Measurements from ENCODE around the gene IL1RAP.

Gene IL1RAP

DNA sequence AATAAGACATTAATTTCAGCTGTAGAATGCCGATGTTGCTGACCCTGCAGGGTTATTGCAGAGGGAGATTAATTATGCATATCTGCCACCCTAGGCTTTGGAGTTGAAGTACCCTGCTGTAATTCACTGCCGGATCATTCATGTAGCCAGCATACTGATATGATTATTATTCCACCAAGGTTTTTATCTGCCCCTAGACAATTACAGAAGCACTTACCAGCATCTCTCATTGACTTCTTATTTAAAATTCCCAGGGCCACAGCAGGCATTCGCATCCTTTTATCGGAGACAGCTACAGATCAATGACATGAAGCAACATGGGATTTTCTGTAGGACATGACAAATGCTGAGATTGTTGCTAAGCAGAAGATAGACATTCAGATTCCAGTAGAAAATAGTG is 31.3 kb downstream of the IL1RAP start:
- no peak for DNase-seq

DNA sequence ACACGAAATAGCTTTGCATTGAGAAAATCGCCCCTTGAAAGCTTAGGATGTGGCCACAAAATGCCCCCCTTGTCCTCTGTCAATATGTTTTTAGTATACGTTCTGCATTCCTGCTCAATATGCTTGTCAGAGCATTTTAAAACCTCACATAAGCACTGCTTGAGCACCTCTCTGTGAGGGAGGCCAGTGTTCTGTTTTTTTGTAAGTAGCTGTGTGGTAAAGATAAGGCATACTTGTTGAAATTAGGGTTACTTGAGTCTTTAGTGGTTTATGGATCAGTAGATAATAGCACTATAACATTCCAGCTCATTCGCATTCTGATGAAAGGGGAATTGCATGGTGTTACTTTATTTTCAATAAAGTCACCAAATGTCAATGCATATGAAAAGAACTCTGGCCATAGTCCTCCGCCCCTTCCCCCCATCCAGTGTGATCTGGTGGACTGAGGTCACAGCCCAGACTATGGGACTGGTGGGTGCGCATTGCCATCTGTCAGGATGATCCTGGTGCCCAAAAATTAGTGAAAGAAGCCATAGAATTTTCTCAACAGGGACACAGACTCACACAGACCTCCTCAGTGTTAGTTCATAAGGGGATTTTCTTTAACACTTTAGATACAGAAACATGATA is 33.1 kb downstream of the IL1RAP start:
- DNase-seq = no peak

DNA sequence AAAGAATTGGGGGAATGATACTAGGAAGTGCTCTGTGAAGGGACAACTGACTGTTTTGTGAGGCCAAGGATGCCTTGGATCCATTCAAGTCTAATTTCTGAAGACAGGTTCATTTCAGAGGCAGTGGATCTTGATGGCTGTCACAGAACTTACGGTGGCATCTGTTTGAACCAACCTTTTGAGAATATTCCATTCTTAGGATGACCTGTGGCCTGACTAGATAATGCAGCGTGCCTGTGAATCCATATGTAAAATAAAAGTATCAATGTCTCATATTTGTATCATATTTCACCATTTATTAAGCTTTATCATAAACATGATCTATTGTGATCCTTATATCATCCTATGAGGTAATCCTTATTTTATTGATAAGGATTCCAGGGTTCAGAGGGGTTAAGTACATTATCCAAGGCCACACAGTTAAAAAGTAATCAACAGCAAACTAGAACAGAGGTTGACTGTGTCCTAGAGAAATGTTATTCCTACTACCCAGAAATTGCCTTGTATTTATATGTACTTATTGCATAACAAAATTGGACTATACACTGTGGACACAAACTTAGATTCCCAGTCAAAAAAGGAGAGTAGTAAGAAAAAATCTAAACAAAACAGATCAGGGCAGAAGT is 34.3 kb downstream of the IL1RAP start:
- DNase-seq = no peak

DNA sequence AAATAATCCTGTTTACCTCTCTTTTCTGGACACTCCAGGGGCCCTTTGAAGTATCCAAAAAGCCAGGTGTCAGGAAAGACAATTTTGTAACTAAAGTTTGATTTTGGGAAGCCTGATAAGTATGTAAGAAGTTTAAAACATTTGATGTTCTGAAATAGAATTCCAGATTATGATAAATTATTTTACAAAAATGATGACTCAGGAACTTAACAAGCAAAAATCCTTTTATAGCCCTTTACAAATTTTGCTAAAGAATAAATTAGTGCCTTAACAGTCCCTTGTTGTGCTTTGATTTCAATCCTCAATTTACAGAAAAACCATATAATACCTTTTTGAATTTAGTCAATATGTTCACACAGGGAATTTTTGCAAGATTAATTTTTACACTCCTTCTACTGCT is 38.1 kb downstream of the IL1RAP start:
- no peak for DNase-seq

DNA sequence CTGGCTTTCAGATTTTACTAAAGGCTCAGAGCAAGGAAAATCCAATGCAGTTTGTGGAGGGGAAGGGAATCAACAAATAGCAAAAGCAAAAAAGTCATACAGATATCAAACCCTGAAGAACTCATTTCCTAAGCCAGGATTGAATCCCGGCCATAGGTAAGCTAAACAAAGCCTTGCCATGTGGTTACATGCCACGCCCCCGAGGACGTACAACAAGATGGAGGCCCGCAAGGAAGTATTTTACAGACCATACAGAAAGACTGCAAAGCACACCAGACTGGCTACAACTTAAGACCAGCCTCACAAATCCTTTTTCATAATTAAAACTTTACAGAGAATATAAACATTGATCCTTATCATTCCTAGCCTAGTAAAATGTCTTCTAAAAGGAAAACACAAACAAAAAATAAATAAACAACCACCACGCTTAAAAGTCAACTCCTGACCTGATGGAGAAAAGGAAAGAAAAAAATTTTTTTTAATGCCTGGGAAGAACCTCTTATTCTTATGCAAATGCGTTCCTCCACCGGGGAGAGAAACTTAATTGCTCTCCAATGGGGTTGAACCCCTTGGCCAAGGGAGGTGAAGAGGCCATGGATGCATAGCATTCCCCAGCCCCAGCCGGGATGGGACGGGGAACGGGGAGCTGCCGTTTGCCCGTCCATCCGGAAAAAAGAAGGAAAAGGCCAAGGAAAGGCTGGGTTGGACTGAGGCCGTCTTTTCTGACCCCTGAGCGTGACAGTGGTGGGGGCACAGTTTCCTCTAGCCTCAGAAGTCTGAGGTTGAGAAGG is 39.3 kb downstream of the IL1RAP start:
- no peak for DNase-seq

DNA sequence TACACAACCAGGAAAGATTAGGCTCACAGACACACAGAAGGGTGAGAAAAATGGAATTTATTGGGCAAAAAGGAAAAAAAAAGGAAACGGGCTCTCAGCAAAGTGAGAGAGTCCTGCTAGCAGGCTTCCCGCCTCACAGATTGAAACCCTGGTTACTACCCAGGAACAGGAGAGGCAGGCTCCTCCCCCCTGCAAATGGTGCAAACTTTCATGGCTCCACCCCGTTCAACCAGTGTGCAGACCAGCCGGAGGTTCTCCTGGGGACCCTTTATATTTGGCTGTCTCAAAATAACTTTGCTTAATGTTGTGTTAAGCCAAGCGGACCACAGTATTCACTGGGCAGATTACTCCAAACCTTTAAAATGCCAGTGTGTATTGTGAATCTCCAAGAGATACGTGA is 40.3 kb downstream of the IL1RAP start:
- DNase-seq = no peak

DNA sequence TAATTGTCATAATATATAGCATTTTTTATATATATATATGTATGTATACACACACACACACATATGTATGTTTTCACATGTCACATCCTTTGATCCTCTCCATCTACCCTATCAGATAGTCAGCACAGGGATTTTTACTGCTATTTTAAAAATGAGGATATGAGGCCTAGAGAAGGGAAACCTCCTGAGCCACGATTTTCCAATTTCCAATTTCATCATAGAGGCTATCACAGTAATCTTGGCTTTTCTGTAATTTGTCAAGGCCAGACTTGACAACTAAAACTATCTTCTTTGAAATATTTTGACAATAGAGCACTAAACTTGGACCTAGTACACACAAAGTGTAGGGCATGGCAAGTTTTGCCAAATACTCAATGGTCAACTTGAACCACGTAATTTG is 42.5 kb downstream of the IL1RAP start:
- no peak for DNase-seq

DNA sequence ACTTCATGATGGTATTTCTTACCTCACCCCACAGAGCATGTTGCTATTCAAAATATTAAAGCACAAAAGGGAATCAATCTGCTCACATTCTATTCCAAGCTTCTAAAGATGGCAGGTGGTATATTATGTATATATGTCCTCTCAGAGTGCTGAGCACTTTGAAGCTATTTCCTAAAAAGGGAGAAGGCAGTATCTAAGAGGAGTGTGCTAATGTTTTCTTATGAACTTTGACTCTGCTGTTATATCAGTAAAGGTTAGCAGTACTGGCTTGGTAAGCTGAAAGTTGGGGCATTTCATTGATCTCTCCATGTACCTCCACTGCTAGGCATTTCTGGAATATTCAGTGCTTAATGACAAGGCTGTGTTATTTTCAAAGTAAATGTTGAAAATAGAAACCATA is 43.4 kb downstream of the IL1RAP start:
- no peak for DNase-seq

DNA sequence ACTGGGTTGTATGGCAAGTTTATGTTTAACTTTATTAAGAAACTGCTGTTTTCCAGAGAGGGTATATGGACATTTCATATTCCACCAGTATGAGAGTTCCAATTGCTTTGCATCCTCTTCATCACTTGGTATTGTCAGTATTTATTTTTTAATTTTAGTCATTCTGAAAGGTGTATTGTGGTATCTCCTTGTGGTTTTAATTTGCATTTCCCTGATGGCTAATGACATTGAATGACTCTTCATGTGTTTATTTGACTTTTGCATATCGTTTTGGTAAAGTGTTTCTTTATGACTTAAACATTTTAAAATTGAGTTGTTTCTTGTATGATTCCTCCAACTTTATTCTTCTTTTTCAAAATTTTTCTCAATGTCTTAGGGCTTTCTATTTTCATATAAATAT is 44.4 kb downstream of the IL1RAP start:
- no peak for DNase-seq

DNA sequence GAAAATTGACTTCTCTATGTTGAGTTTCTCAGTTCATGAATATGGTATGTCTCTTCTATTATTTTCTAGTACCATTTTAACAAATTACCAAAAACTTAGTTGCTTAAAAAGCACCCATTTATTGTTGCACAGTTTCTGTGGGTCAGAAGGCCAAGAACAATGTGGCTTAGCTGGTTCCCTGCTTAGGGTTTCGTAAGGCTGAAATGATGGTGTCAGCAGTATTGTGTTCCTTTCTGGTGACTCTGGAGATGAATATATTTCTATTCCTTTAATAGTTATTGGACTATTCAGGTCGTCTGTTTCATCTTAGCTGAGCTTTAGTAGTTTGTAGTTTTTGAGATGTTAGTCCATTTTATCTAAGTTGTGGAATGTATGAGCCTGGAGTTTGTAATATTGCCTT is 44.9 kb downstream of the IL1RAP start:
- no peak for DNase-seq

DNA sequence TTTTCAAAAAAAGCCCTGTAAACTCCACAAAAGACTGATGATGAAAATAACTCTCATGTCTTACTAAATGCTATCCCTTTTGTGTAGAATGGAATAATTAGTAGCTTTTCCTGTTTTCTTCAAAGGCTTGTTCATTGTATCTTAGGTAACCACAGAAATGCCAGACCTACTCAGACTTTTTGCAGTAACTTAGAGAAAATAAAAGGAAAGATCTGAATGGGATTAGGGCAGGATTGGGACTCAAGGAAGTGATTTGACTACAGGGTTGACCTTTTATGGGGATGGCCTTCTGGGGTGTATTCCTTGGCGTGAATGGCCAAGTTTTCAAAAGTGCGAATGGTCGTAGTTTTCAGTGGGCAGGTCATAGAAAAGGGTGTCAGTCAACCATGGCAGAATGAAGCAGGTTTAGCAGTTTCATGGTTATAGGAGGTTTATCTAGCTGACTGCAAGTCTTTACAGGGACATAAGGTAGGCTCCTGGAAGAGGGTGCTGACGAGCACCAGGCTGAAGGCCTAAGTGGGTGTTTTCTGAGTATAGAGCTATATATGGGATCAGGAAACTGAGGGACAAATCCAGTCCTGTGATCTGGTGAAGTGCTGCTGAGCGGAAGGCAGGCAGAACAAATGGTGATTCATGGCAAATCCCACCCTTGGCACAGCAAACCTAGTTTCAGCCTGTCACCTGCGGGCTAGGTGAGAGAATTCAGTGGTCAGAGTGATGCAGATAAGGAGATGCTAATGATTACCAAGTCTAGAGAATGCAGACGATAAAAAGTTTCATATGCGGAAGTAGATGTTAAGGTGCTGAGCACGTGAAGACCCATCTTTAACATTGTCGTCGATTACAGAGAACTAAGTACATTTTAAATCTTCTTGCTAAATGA is 46.4 kb downstream of the IL1RAP start:
- DNase-seq = no peak

DNA sequence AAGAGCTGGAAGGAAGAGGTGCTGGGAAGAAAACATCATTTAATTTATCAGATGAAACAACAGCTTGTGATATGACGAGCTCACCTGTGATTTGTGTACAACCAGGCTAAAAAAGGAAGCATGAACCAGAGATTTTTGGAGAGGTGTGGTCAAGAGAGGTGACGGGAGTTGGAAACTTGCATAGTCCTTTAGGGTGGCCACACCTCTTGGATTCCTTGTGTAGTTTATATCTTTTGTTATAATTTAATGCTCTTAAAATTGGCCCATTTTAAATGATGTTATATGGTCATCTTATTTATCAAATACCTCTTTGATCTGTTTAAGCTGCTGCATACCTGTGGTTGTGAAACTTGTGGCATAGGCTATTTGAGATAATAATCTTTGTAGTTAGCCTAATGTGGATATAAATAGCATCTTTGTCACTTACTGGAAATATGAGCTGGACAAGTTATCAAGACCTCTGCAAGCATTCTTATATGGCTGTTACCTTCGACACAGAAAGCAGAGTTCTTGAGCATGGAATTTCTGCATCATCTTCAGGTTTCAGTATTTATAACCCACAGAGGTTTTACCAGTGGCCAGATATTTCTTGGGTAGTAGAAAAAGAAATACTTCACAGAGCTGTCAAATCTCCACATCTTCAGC is 49.1 kb downstream of the IL1RAP start:
- DNase-seq = no peak

DNA sequence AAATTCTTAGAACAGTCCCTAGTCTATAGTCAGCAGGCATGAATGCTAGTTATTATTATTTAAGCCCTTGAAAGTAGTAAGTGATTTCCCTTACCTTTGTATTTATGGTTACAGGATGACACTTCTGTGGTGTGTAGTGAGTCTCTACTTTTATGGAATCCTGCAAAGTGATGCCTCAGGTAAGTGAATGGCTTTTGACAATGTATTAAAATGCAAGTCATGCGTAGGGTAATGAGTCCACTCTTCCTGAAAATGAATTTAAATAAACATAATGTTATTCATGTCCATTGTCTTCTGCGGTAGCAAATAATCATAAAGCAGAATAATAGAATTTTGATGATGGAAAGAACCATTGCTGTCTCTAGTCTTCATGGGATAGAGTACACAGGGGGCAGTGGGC is 50.3 kb downstream of the IL1RAP start:
- DNase-seq = no peak

DNA sequence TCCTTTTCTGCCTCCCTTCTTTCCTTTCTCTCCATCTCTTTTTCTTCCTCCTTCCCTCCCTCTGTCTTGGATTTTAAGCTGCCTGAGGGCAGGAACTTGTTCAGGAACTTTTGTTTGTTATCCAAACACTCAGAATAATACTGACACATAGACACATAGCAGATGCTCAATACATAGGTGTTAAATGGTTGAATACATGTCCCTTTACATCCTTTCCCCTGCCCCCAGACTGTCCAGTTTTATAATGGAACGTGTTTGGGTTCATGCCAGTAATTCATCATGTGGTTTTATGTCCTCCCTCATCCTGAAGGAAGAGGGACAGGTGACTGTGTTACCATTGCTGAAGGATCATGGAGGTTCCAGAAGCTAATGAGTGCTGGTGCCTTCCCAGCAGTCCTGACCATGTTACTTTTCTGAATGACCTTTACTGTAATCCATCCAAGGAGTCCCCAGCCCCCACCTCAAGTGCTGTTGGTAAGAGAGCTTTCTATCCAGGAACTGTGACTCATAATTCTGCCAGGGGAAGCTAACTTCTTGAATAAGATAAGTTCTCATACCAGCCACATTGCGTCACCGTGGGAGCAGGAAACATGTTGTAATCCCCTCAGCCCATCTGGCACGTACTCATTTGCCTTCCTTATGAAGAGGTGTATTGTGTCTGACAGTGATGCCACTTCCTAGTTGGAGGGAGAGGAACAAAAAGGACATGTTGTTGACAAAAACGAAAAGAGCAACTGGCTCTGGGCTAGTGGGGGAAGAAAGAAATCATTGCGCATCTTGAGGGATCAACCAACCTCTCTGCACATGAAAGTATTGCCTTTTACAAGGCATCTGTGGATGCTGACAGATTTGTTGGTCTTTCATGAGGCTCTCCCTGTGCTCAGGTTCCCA is 52.4 kb downstream of the IL1RAP start:
- DNase-seq = peak; percentile 73

DNA sequence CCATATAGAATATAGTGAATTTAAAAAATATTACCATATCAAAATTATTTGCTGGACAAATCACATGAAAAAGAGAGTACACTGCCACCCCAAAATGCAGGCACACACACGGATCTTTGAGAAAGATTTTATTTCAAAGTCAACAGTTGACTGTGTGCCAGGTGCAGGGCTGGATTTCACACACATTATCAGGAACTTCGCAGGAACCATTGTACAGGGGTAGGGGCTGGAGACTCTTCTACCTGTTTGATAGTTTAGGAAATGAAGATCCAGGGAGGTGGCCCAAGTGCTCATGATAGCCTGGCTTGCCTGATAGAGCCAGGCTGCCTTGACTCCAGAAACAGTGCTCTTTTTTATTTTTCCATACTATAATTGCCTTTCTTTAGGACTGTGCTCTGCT is 54.2 kb downstream of the IL1RAP start:
- no peak for DNase-seq

DNA sequence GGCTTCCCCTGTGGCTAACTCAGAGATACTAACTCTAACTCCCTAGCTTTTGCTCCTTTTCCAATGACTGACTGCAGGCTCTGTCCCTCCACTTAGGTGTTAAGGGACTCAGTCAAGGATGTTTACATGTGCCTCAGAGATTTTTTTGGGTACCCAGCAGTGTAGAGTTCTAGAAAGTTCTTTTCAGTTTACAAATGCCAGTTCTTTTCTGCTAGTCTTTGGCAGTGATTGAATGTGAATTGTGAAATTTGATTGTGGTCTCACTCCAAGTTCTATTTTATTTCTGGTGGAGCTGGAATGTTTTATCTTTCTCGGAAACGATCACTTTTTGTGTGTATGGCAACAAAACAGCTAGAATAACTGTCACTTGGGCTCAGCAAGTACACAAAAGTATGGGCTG is 60.6 kb downstream of the IL1RAP start:
- no peak for DNase-seq

DNA sequence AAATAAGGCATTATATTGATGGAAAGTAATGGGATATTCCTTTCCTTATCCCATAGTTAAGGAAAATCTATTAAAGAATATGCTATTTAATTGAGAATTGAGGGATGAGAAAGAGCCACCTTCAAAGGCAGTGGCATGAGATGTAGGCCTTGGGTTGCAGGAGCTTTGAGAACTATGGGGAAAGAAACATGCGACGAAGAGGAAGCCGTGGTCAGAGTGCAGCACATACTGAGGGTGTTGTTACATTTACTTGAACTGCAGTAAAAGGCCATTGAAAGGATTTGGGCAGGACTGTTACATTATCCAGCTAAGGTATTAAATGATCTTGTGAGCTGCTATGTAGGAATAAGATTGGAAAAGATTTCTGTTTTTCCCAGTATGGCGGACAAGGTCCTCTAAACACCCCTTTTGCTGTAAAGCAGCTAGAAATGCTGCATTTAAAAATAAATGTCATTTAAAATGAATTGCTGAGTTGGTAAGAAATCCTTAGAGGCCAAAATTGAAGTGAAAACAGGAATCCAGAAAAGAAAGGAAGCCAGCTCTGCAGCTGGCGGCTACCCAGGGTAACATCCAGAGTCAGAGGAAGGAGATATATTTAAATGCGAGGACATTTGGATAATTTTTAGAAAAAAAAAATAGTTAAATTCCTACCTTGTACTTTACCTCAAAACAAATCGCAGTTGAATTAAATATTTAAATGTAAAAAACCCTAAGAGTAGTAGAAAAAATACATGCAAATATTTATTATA is 61.7 kb downstream of the IL1RAP start:
- DNase-seq = no peak

DNA sequence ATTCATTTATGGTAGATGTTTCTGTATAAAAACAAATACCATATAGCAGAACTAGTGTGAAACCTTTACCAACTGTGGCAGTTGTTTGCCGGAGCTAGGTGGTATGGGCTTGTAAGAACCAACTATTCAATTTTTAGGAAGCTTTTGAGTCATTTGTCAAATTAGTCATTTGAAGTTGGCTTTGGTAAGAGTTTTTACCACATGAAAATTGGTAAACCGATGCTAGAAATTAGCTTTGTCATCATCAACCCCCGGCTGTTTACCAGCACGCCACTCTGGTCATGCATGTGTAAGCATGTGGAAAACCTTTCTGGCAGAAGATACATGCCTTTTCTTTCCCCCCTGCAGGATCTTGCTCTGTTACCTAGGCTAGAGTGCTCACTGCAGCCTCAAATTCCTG is 63.3 kb downstream of the IL1RAP start:
- DNase-seq = no peak

DNA sequence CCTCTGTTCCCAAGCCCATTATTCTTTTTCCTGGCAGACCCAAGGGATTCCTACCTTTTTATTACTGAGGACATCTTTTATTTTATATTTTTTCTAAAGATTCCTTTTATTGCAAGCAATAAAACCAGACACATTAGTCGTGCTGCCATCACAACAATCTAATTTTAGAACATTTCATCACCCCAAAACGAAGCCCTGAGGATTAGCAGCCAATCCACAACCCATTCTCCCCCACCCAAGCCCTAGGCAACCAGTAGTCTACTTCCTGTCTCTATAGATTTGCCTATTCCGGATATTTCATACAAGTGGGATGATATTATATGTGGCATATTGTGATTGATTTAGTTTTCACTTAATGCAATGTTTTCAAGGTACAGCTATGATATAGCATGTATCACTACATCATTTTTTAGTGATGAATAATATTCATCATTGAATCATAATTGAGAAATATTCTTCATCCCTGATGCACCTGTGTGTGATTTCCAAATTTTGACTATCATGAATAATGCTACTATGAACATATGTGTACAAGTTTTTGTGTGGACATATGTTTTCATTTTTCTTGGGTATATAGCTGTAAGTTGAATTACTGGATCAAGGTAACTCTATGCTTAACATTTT is 65.7 kb downstream of the IL1RAP start:
- no peak for DNase-seq

DNA sequence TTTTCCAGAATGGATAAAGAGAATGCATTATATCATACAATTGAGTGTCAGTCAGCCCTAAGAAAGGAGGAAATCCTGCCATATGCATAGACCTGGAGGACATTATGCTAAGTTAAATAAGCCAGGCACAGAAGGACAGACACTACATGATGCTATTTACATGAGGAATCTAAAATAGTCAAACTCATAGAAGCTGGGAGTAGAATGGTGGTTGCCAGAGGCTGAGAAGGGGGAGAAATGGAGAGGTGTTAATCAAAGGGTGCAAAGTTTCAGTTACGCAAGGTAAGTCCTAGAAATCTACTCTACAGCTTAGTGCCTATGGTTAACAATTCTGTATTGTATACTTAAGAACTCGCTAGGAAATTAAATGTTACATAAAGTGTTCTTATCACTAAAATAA is 66.5 kb downstream of the IL1RAP start:
- no peak for DNase-seq

Measured in activated CD8-positive, alpha-beta memory T cell treated with anti-CD3 and anti-CD28 coated beads for 24 hours (primary cell).